RWPE2 (cell line): ENCODE data around the gene MYO6.
"Not testable (repeated sequence)": the region's sequence is repeated elsewhere in the genome, so short reads cannot be mapped to it uniquely, and the experiment has no call there.

Experiments used
- ATAC-seq: fragments of 200-7000 bp; cut with Tn5 transposase; 3 replicates; pipeline ENCODE4 v1.9.1; 2021; ENCODE audit warnings: low read depth
- DNase-seq: peaks from one replicate; pipeline ENCODE4 v3.0.0-alpha.2; 2020; ENCODE audit warnings: low spot score
- H3K27ac ChIP-seq: fragments of 450-650 bp; 2 replicates; pipeline ENCODE4 v1.5.1; 2017; ENCODE audit warnings: mild to moderate bottlenecking; ENCODE audit not compliant: poor library complexity, severe bottlenecking
- H3K27me3 ChIP-seq: fragments of 250-450 bp; sonication (Bioruptor Pico); 2 replicates; pipeline ENCODE4 v1.5.1; 2021; ENCODE audit warnings: mild to moderate bottlenecking, moderate library complexity; ENCODE audit not compliant: insufficient read depth, poor library complexity, severe bottlenecking
- H3K36me3 ChIP-seq: fragments of 250-450 bp; sonication (Bioruptor Pico); 2 replicates; pipeline ENCODE4 v1.5.1; 2020; ENCODE audit warnings: low read depth, mild to moderate bottlenecking, moderate library complexity
- H3K4me1 ChIP-seq: fragments of 250-450 bp; sonication (Bioruptor Pico); 2 replicates; pipeline ENCODE4 v1.5.1; 2021; ENCODE audit warnings: mild to moderate bottlenecking, moderate library complexity; ENCODE audit not compliant: insufficient read depth, poor library complexity, severe bottlenecking
- H3K4me3 ChIP-seq: fragments of 250-450 bp; sonication (Bioruptor Pico); 2 replicates; pipeline ENCODE4 v1.5.1; 2021; ENCODE audit warnings: mild to moderate bottlenecking, moderate library complexity; ENCODE audit not compliant: severe bottlenecking
- H3K9me3 ChIP-seq: fragments of 250-450 bp; sonication (Bioruptor Pico); 2 replicates; pipeline ENCODE4 v1.5.1; 2021; ENCODE audit warnings: mild to moderate bottlenecking, moderate library complexity; ENCODE audit not compliant: severe bottlenecking
- CTCF ChIP-seq: fragments of 450-650 bp; IDR thresholded peaks from one replicate; pipeline ENCODE4 v1.5.1; 2017; ENCODE audit warnings: mild to moderate bottlenecking, moderate library complexity; ENCODE audit not compliant: poor library complexity, severe bottlenecking

Gene MYO6

GRCh38 chr6:75727206-75727605, 21.8 kb upstream of the MYO6 start:
- no peaks in the 10 kb centered on the region for H3K9me3 ChIP-seq
- ATAC-seq (no peak), DNase-seq (no peak)
- no peaks in the 10 kb centered on the region for H3K4me1 ChIP-seq
- no peak for TF ChIP-seq CTCF
- H3K27ac ChIP-seq, result no peak overlapping the region
- H3K27me3 ChIP-seq, result no peaks in the 10 kb centered on the region
- H3K4me3 ChIP-seq, result no peak overlapping the region
- no peaks in the 10 kb centered on the region for H3K36me3 ChIP-seq

- H3K4me1 ChIP-seq, H3K27me3 ChIP-seq, H3K9me3 ChIP-seq, H3K27ac ChIP-seq, DNase-seq, H3K4me3 ChIP-seq, H3K36me3 ChIP-seq, ATAC-seq: not testable (repeated sequence)
These were observed 18.0 kb upstream of the MYO6 start for GRCh38 chr6:75731029-75731428.

- Histone ChIP-seq H3K36me3 (no peaks in the 10 kb centered on the region), H3K27me3 (no peaks in the 10 kb centered on the region), H3K4me3 (no peak overlapping the region), H3K27ac (no peak overlapping the region), H3K9me3 (no peaks in the 10 kb centered on the region), H3K4me1 (peaks cover 5% of the 10 kb centered on the region)
- no peak for TF ChIP-seq CTCF
- ATAC-seq (no peak), DNase-seq (no peak)
These were observed 13.4 kb upstream of the MYO6 start for GRCh38 chr6:75735491-75736186.

GRCh38 chr6:75743971-75744370, 5.1 kb upstream of the MYO6 start:
- no peak overlapping the region for H3K4me3 ChIP-seq
- no peak overlapping the region for H3K27ac ChIP-seq
- no peak for TF ChIP-seq CTCF
- no peaks in the 10 kb centered on the region for H3K9me3 ChIP-seq
- H3K4me1 ChIP-seq, result no peaks in the 10 kb centered on the region
- ATAC-seq (no peak), DNase-seq (no peak)
- no peaks in the 10 kb centered on the region for H3K27me3 ChIP-seq
- H3K36me3 ChIP-seq, result no peaks in the 10 kb centered on the region

DNA sequence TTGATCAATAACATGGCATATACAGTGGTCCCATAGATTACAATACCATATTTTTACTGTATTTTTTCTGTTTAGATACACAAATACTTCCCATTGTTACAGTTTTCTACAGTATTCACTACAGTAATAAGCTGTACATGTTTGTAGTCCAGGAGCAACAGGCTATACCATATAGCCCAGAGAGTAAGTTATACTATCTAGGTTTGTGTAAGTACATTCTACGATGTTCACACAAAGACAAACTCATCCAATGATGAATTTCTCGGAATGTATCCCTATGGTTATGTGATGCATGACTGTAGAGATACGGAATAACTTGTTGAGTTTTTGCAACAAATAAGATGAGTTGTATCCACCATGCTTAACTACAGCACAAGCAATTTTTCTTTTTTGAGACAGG, 3.6 kb upstream of the MYO6 start:
- TF ChIP-seq CTCF, result no peak
- Histone ChIP-seq H3K27ac (no peak overlapping the region), H3K9me3 (no peaks in the 10 kb centered on the region), H3K27me3 (no peaks in the 10 kb centered on the region), H3K4me1 (no peaks in the 10 kb centered on the region), H3K4me3 (no peak overlapping the region), H3K36me3 (no peaks in the 10 kb centered on the region)
- DNase-seq (no peak), ATAC-seq (no peak)
